Measurements from ENCODE around the gene SLAMF8. TPM values are rescaled to one million over a fixed set of nuclear protein-coding genes. Genes with fewer than 3 reads are reported as not detected.

Gene SLAMF8
- total RNA-seq, 6 experiments from 2014 or later: 0.09 to 0.99 (median 0.40) TPM

- TF ChIP-seq CTCF (IDR thresholded peaks at IDR 0.05): no peak
- H3K36me3 Mint-ChIP-seq (ENCODE audit: low read depth): no peaks in the 10 kb centered on the region
- H3K4me3 Mint-ChIP-seq: no peak overlapping the region
- H3K9me3 Mint-ChIP-seq: no peaks in the 10 kb centered on the region
- H3K4me1 Mint-ChIP-seq (ENCODE audit: low read depth): peaks cover 31% of the 10 kb centered on the region
- no peak for DNase-seq
- peaks cover 1% of the 10 kb centered on the region for H3K27me3 Mint-ChIP-seq (ENCODE audit: insufficient read depth)
- H3K27ac Mint-ChIP-seq: no peak overlapping the region
These were observed 35.2 kb upstream of the SLAMF8 start for GRCh38 chr1:159791461-159791860.

- no peak for TF ChIP-seq CTCF (IDR thresholded peaks at IDR 0.05)
- Mint-ChIP-seq H3K27ac (no peak overlapping the region), H3K36me3 (ENCODE audit: low read depth) (no peaks in the 10 kb centered on the region), H3K4me3 (no peak overlapping the region), H3K4me1 (ENCODE audit: low read depth) (peaks cover 40% of the 10 kb centered on the region), H3K27me3 (ENCODE audit: insufficient read depth) (no peaks in the 10 kb centered on the region; the same call in none of the 2 replicates), H3K9me3 (no peaks in the 10 kb centered on the region)
- DNase-seq: no peak
These were observed 31.1 kb upstream of the SLAMF8 start for GRCh38 chr1:159795534-159795933.

GRCh38 chr1:159798893-159799292, 27.8 kb upstream of the SLAMF8 start:
- Mint-ChIP-seq H3K36me3 (ENCODE audit: low read depth) (no peaks in the 10 kb centered on the region), H3K4me1 (ENCODE audit: low read depth) (peaks cover 41% of the 10 kb centered on the region), H3K27me3 (ENCODE audit: insufficient read depth) (no peaks in the 10 kb centered on the region; the same call in 1 of the 2 replicates), H3K27ac (peak overlapping the region; percentile 14; the same call in 1 of the 2 replicates), H3K9me3 (no peaks in the 10 kb centered on the region), H3K4me3 (no peak overlapping the region)
- peak; percentile 94 for TF ChIP-seq CTCF (IDR thresholded peaks at IDR 0.05)
- peak; percentile 89 for DNase-seq

GRCh38 chr1:159799446-159799985, 27.2 kb upstream of the SLAMF8 start:
- no peak overlapping the region for H3K4me3 Mint-ChIP-seq
- H3K36me3 Mint-ChIP-seq (ENCODE audit: low read depth): no peaks in the 10 kb centered on the region
- H3K4me1 Mint-ChIP-seq (ENCODE audit: low read depth): peaks cover 47% of the 10 kb centered on the region
- H3K27me3 Mint-ChIP-seq (ENCODE audit: insufficient read depth): no peaks in the 10 kb centered on the region; the same call in 1 of the 2 replicates
- no peaks in the 10 kb centered on the region for H3K9me3 Mint-ChIP-seq
- peak; percentile 28 for DNase-seq
- no peak for TF ChIP-seq CTCF (IDR thresholded peaks at IDR 0.05)
- H3K27ac Mint-ChIP-seq: peak overlapping the region; percentile 14; the same call in 1 of the 2 replicates

GRCh38 chr1:159800177-159800930, 26.3 kb upstream of the SLAMF8 start:
- no peak for DNase-seq
- no peak for TF ChIP-seq CTCF (IDR thresholded peaks at IDR 0.05)
- Mint-ChIP-seq H3K27me3 (ENCODE audit: insufficient read depth) (no peaks in the 10 kb centered on the region; the same call in 1 of the 2 replicates), H3K27ac (peak overlapping the region; percentile 14; the same call in 1 of the 2 replicates), H3K4me1 (ENCODE audit: low read depth) (peaks cover 56% of the 10 kb centered on the region), H3K36me3 (ENCODE audit: low read depth) (no peaks in the 10 kb centered on the region), H3K4me3 (no peak overlapping the region), H3K9me3 (no peaks in the 10 kb centered on the region)

All from HFFc6 (cell line).